Ovary (tissue), 3 donors: ENCODE results near the gene PLEKHA3.

Source experiments
- EP300 ChIP-seq: sonication (generic); formaldehyde crosslinking; IDR thresholded peaks from one replicate; pipeline ENCODE4 v1.6.1; 2017; ENCODE audit warnings: antibody characterized with exemption
- POLR2A ChIP-seq: fragments of 450-650 bp; IDR thresholded peaks from one replicate; pipeline ENCODE4 v1.6.1; 2017; ENCODE audit warnings: antibody characterized with exemption, mild to moderate bottlenecking, moderate library complexity
- TF ChIP-seq, protein P1 (sequence below), 3 donors: fragments of 450-650 bp in 2 of 3; fragments of 200-600 bp in 1 of 3; IDR thresholded peaks; one replicate each; pipeline versions ENCODE4 v1.5.1 to v1.8.0; 2016 to 2022; ENCODE audit warnings: antibody characterized with exemption in 3 of 3, mild to moderate bottlenecking in 1 of 3
- donor health status: DM: no; HTN: no; CAD: no.

- TF ChIP-seq, protein P1, sequence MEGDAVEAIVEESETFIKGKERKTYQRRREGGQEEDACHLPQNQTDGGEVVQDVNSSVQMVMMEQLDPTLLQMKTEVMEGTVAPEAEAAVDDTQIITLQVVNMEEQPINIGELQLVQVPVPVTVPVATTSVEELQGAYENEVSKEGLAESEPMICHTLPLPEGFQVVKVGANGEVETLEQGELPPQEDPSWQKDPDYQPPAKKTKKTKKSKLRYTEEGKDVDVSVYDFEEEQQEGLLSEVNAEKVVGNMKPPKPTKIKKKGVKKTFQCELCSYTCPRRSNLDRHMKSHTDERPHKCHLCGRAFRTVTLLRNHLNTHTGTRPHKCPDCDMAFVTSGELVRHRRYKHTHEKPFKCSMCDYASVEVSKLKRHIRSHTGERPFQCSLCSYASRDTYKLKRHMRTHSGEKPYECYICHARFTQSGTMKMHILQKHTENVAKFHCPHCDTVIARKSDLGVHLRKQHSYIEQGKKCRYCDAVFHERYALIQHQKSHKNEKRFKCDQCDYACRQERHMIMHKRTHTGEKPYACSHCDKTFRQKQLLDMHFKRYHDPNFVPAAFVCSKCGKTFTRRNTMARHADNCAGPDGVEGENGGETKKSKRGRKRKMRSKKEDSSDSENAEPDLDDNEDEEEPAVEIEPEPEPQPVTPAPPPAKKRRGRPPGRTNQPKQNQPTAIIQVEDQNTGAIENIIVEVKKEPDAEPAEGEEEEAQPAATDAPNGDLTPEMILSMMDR (IDR thresholded peaks at IDR 0.05), result no peak
- no peak for TF ChIP-seq EP300
- TF ChIP-seq POLR2A, result no peak
These were observed 15.8 kb downstream of the PLEKHA3 start for GRCh38 chr2:178496049-178496448.
